ENCODE measurements around the gene USP34.

GRCh38 chr2:61241266-61241665 lies 229.6 kb downstream of the USP34 start:
- TF ChIP-seq CTCF (conservative IDR thresholded peaks at IDR 0.05; ENCODE audit: low read depth, low read length), result no peak
- no peak for TF ChIP-seq POLR2A (IDR thresholded peaks at IDR 0.05; ENCODE audit: low read depth, low read length)
- TF ChIP-seq RAD21 (IDR thresholded peaks at IDR 0.05; ENCODE audit: low read length), result no peak
- no peak for TF ChIP-seq RCOR1 (IDR thresholded peaks at IDR 0.05; ENCODE audit: insufficient replicate concordance, low read length)
- TF ChIP-seq MAFK (IDR thresholded peaks at IDR 0.05; ENCODE audit: low read depth, low read length), result no peak
- no peak for TF ChIP-seq CEBPB (IDR thresholded peaks at IDR 0.05; ENCODE audit: low read depth, low read length)
- no peak for TF ChIP-seq NFE2L2 (IDR thresholded peaks at IDR 0.05; ENCODE audit: low read depth, low read length)
- TF ChIP-seq USF2 (IDR thresholded peaks at IDR 0.05; ENCODE audit: low read depth, low read length), result no peak
- no peak for TF ChIP-seq MXI1 (IDR thresholded peaks at IDR 0.05; ENCODE audit: borderline replicate concordance, low read depth, low read length)
- TF ChIP-seq SMC3 (IDR thresholded peaks at IDR 0.05; ENCODE audit: low read depth, low read length), result no peak
- TF ChIP-seq ELK1 (IDR thresholded peaks at IDR 0.05; ENCODE audit: borderline replicate concordance, low read depth, low read length), result no peak
- no peak for TF ChIP-seq RFX5 (IDR thresholded peaks at IDR 0.05; ENCODE audit: low read depth, low read length)
- no peak for TF ChIP-seq BHLHE40 (IDR thresholded peaks at IDR 0.05; ENCODE audit: low read depth, low read length)
- TF ChIP-seq MAZ (IDR thresholded peaks at IDR 0.05; ENCODE audit: borderline replicate concordance, low read depth, low read length), result no peak

Data from IMR-90 (cell line).